EL (cell line): ENCODE data around the gene DIS3L.
"Not testable (repeated sequence)": the region's sequence is repeated elsewhere in the genome, so short reads cannot be mapped to it uniquely, and the experiment has no call there.

Experiments
- DNase-seq: peaks from one replicate; pipeline ENCODE4 v3.0.0-alpha.2; 2016

Gene DIS3L

GRCh38 chr15:66312144-66312543 is 18.8 kb downstream of the DIS3L start:
- DNase-seq: no peak

GRCh38 chr15:66323312-66323928 is 30.1 kb downstream of the DIS3L start:
- DNase-seq: no peak

- DNase-seq: no peak
Measured at GRCh38 chr15:66326051-66326450, 32.7 kb downstream of the DIS3L start.

- DNase-seq: no peak
Measured at GRCh38 chr15:66327736-66328135, 34.4 kb downstream of the DIS3L start.

- DNase-seq: no peak
Measured at GRCh38 chr15:66328771-66329170, 35.4 kb downstream of the DIS3L start.

- not testable (repeated sequence) for DNase-seq
Measured at GRCh38 chr15:66348530-66348929, 55.2 kb downstream of the DIS3L start.

- DNase-seq: no peak
Measured at GRCh38 chr15:66356077-66356358, 62.6 kb downstream of the DIS3L start.

- DNase-seq: peak; percentile 96
Measured at GRCh38 chr15:66356359-66357236, 63.2 kb downstream of the DIS3L start, which contains the start of gene TIPIN. Gene TIPIN, minus strand, starts transcription at chr15:66356685. Its CDS starts 3,738 bp downstream, at chr15:66352947.

- DNase-seq: no peak
Measured at GRCh38 chr15:66359740-66360139, 66.4 kb downstream of the DIS3L start.

GRCh38 chr15:66361745-66362460 is 68.5 kb downstream of the DIS3L start:
- not testable (repeated sequence) for DNase-seq

- no peak for DNase-seq
Measured at GRCh38 chr15:66362776-66363175, 69.4 kb downstream of the DIS3L start.

- DNase-seq: no peak
Measured at GRCh38 chr15:66364944-66365528, 71.7 kb downstream of the DIS3L start.

GRCh38 chr15:66369773-66370651 is 76.6 kb downstream of the DIS3L start:
- DNase-seq: peak; percentile 17

GRCh38 chr15:66374179-66374578 is 80.8 kb downstream of the DIS3L start:
- DNase-seq: no peak

- DNase-seq: no peak
Measured at GRCh38 chr15:66378814-66379430, 85.6 kb downstream of the DIS3L start.

GRCh38 chr15:66381376-66381775 is 88.0 kb downstream of the DIS3L start:
- DNase-seq: not testable (repeated sequence)
